SU-DHL-6 (cell line): Measurements from ENCODE around the gene AGPS.

ENCODE experiments used
- H2AFZ ChIP-seq: fragments of 200-600 bp; sonication (generic); 2 replicates; pipeline ENCODE4 v1.6.1; 2014; ENCODE audit warnings: low read depth, mild to moderate bottlenecking, moderate library complexity, mixed read lengths, antibody characterized with exemption, low read length; ENCODE audit not compliant: severe bottlenecking
- H3F3A ChIP-seq: fragments of 200-600 bp; shearing (Covaris generic); 2 replicates; pipeline ENCODE4 v1.6.0; 2016; ENCODE audit warnings: antibody characterized with exemption, mild to moderate bottlenecking; ENCODE audit not compliant: insufficient read depth
- H3K27ac ChIP-seq: fragments of 200-600 bp; sonication (generic); 2 replicates; pipeline ENCODE4 v1.5.1; 2016; ENCODE audit warnings: low read depth, mild to moderate bottlenecking, low read length, moderate library complexity, mixed read lengths
- H3K27me3 ChIP-seq: fragments of 200-600 bp; sonication (generic), shearing (Covaris generic); 2 replicates; pipeline ENCODE4 v1.6.0; 2014; ENCODE audit warnings: mild to moderate bottlenecking, low read length
- H3K36me3 ChIP-seq: fragments of 200-600 bp; sonication (generic); 2 replicates; pipeline ENCODE4 v1.6.1; 2014; ENCODE audit warnings: mild to moderate bottlenecking, low read length, mixed read lengths
- H3K4me2 ChIP-seq: fragments of 300-600, 200-600 bp; shearing (Covaris generic), sonication (generic); 2 replicates; pipeline ENCODE4 v1.6.0; 2014; ENCODE audit warnings: low read length, low read depth, mild to moderate bottlenecking; ENCODE audit not compliant: poor library complexity, severe bottlenecking
- H3K4me3 ChIP-seq: fragments of 200-600 bp; sonication (generic); 2 replicates; pipeline ENCODE4 v1.5.1; 2014; ENCODE audit warnings: antibody characterized with exemption, low read length, mild to moderate bottlenecking, mixed read lengths; ENCODE audit not compliant: insufficient read depth, poor library complexity, severe bottlenecking
- H3K79me2 ChIP-seq: fragments of 200-600 bp; sonication (generic); 2 replicates; pipeline ENCODE4 v1.6.1; 2014; ENCODE audit warnings: mild to moderate bottlenecking, low read length, moderate library complexity; ENCODE audit not compliant: insufficient read depth
- H3K9ac ChIP-seq: fragments of 200-600 bp; sonication (generic); 2 replicates; pipeline ENCODE4 v1.7.0; 2014; ENCODE audit warnings: mild to moderate bottlenecking, low read length
- H3K9me2 ChIP-seq: fragments of 200-600 bp; sonication (generic); replicated peaks from 2 replicates; pipeline ENCODE4 v1.6.1; 2014; ENCODE audit warnings: low read length; ENCODE audit not compliant: insufficient read depth
- H3K9me3 ChIP-seq: fragments of 200-600 bp; sonication (generic); 2 replicates; pipeline ENCODE4 v1.6.1; 2014; ENCODE audit warnings: low read length, mixed read lengths; ENCODE audit not compliant: insufficient read depth
- H4K20me1 ChIP-seq: fragments of 200-600 bp; sonication (generic); 2 replicates; pipeline ENCODE4 v1.6.1; 2014; ENCODE audit warnings: low read depth, mild to moderate bottlenecking, antibody characterized with exemption, low read length, moderate library complexity, mixed read lengths
- EZH2phosphoT487 ChIP-seq: fragments of 200-600 bp; sonication (generic), shearing (Covaris generic); conservative IDR thresholded peaks from 2 replicates; pipeline ENCODE4 v1.6.1; 2018; ENCODE audit warnings: mild to moderate bottlenecking, antibody characterized with exemption, low read length, moderate library complexity, mixed read lengths
- TF ChIP-seq, protein P1 (sequence below): fragments of 200-600 bp; sonication (generic); IDR thresholded peaks from one replicate; pipeline ENCODE4 v1.5.1; 2017; ENCODE audit warnings: antibody characterized with exemption, mild to moderate bottlenecking, low read length, moderate library complexity; ENCODE audit not compliant: insufficient read depth, poor library complexity, severe bottlenecking

AGPS gene

DNA sequence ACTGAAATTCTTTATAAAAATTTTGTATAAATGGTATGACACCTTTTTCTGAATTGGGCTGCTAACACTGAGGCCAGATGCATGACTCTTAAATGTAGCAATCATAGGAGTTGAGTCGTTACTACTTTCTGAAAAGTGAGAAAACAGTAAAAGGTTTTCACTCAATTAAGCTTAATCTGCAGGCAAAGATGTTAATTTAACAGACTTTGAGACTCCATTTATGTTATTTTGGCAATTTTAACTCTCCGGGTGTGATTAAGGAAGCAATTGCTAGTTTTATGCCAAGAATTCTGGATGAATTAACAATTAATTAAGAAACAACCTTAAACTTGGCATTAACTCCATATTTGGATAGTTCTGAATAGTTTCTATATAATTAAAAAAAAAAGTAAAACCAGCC, 104.3 kb downstream of the AGPS start:
- H3K27me3 ChIP-seq = no peaks in the 10 kb centered on the region
- H3F3A ChIP-seq = peaks cover 5% of the 10 kb centered on the region; the same call in 1 of the 2 replicates
- no peak overlapping the region for H3K4me3 ChIP-seq
- H2AFZ ChIP-seq = no peak overlapping the region
- H3K9me3 ChIP-seq = no peaks in the 10 kb centered on the region
- no peak overlapping the region for H3K4me2 ChIP-seq
- no peak overlapping the region for H3K9ac ChIP-seq
- peaks cover 14% of the 10 kb centered on the region; the same call in 1 of the 2 replicates for H3K36me3 ChIP-seq
- H3K79me2 ChIP-seq = no peaks in the 10 kb centered on the region
- no peak overlapping the region for H3K27ac ChIP-seq
- H3K9me2 ChIP-seq = no peaks in the 10 kb centered on the region
- H4K20me1 ChIP-seq = no peaks in the 10 kb centered on the region
- TF ChIP-seq, protein P1, sequence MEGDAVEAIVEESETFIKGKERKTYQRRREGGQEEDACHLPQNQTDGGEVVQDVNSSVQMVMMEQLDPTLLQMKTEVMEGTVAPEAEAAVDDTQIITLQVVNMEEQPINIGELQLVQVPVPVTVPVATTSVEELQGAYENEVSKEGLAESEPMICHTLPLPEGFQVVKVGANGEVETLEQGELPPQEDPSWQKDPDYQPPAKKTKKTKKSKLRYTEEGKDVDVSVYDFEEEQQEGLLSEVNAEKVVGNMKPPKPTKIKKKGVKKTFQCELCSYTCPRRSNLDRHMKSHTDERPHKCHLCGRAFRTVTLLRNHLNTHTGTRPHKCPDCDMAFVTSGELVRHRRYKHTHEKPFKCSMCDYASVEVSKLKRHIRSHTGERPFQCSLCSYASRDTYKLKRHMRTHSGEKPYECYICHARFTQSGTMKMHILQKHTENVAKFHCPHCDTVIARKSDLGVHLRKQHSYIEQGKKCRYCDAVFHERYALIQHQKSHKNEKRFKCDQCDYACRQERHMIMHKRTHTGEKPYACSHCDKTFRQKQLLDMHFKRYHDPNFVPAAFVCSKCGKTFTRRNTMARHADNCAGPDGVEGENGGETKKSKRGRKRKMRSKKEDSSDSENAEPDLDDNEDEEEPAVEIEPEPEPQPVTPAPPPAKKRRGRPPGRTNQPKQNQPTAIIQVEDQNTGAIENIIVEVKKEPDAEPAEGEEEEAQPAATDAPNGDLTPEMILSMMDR = no peak
- no peak for TF ChIP-seq EZH2phosphoT487

- H3K27me3 ChIP-seq = no peaks in the 10 kb centered on the region
- no peaks in the 10 kb centered on the region for H3K9me2 ChIP-seq
Measured at GRCh38 chr2:177501186-177501585, 108.6 kb downstream of the AGPS start.

GRCh38 chr2:177506505-177506904, 113.9 kb downstream of the AGPS start:
- H3K27ac ChIP-seq = no peak overlapping the region
- no peaks in the 10 kb centered on the region for H4K20me1 ChIP-seq
- H3K4me3 ChIP-seq = no peak overlapping the region
- H3K9me2 ChIP-seq = no peaks in the 10 kb centered on the region
- no peak overlapping the region for H3K9ac ChIP-seq
- no peaks in the 10 kb centered on the region for H3F3A ChIP-seq
- H2AFZ ChIP-seq = no peak overlapping the region
- TF ChIP-seq EZH2phosphoT487 = no peak
- TF ChIP-seq, protein P1 = no peak
- no peaks in the 10 kb centered on the region for H3K79me2 ChIP-seq
- no peak overlapping the region for H3K4me2 ChIP-seq
- no peaks in the 10 kb centered on the region for H3K27me3 ChIP-seq
- H3K36me3 ChIP-seq = peaks cover 18% of the 10 kb centered on the region; the same call in 1 of the 2 replicates
- H3K9me3 ChIP-seq = no peaks in the 10 kb centered on the region

More at GRCh38 chr2:177501186-177501585, 108.6 kb downstream of the AGPS start:
- Histone ChIP-seq H4K20me1 (no peaks in the 10 kb centered on the region), H3K9ac (no peak overlapping the region), H3K4me2 (no peak overlapping the region), H3K9me3 (no peaks in the 10 kb centered on the region), H3K27ac (no peak overlapping the region), H2AFZ (no peak overlapping the region), H3K4me3 (no peak overlapping the region), H3F3A (peaks cover 3% of the 10 kb centered on the region; the same call in 1 of the 2 replicates), H3K79me2 (no peaks in the 10 kb centered on the region), H3K36me3 (peaks cover 20% of the 10 kb centered on the region; the same call in 1 of the 2 replicates)
- no peak for TF ChIP-seq EZH2phosphoT487
- TF ChIP-seq, protein P1 = no peak
